ENCODE data around the gene CUEDC1.

DNA sequence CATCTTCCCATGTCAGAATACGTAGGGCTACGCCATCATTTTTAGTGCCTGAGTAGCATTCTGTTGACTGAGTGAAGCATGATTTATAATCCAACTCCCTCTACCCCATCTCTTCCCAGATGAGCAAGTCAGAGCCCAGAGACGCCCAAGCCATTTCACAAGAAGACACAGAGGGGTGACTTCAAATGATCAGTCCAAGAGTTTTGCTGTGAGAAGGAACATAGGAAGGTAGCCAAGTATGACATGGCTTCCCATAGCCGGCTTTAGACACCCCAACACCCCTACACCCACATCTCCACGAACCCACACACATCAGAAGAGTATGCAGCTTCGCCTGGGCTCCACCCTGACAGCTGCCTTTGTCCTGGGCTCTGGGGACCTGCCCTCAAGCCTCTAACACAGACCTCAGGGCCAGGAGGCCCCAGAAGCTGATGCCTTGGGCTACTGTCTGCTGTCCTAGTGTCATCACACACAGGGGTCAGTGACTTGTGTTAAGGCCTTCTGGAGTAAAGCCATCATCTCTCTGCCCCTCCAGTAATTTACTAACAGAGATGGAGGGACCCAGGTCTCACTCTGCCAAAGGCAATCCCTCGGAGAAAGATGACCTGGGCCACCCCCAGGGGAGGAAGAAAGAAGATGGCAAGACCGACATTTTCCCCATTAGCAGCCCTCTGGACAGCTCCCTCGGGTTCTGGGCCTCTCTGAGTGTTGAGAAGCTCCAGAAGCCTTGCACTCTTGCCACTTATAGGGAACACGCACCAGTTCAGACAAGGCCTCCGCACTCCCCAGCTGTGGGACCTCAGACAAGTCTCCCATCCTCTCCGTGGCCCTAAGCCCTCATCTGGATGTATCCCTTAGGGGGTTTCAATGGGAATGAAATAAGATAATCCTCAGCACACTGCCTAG lies 66.6 kb downstream of the CUEDC1 start:
- no peak for TF ChIP-seq EZH2 (IDR thresholded peaks at IDR 0.05; ENCODE audit: borderline replicate concordance, low read length)
- TF ChIP-seq, protein P1, sequence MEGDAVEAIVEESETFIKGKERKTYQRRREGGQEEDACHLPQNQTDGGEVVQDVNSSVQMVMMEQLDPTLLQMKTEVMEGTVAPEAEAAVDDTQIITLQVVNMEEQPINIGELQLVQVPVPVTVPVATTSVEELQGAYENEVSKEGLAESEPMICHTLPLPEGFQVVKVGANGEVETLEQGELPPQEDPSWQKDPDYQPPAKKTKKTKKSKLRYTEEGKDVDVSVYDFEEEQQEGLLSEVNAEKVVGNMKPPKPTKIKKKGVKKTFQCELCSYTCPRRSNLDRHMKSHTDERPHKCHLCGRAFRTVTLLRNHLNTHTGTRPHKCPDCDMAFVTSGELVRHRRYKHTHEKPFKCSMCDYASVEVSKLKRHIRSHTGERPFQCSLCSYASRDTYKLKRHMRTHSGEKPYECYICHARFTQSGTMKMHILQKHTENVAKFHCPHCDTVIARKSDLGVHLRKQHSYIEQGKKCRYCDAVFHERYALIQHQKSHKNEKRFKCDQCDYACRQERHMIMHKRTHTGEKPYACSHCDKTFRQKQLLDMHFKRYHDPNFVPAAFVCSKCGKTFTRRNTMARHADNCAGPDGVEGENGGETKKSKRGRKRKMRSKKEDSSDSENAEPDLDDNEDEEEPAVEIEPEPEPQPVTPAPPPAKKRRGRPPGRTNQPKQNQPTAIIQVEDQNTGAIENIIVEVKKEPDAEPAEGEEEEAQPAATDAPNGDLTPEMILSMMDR (conservative IDR thresholded peaks at IDR 0.05 in 1 of 2, IDR thresholded peaks at IDR 0.05 in 1 of 2; ENCODE audit: extremely low read depth in 1 of 2, insufficient read depth in 1 of 2, low read depth in 1 of 2, low read length in 2 of 2): no peak
